ENCODE results near the gene EFNB2. TPM values are rescaled to one million over a fixed set of nuclear protein-coding genes. Genes with fewer than 3 reads are reported as not detected.

Gene EFNB2
- total and polyA plus RNA-seq, 4 donors = 7.3 to 35.0 (median 20.3) TPM

- no peak for DNase-seq
- H3K27ac ChIP-seq (ENCODE audit: low read depth in 1 of 2, low read length in 2 of 2) = no peak overlapping the region
- no peaks in the 10 kb centered on the region for H3K36me3 ChIP-seq (ENCODE audit: control insufficient read depth in 1 of 2, insufficient read depth in 2 of 2, low read length in 1 of 2)
- intact Hi-C loops (cut with DNase I) = no loop called here
- H3K9me3 ChIP-seq (ENCODE audit: control insufficient read depth, low read length) = no peaks in the 10 kb centered on the region
- peak overlapping the region; percentile 29 to 31 for H3K4me3 ChIP-seq (ENCODE audit: low read length in 2 of 2)
- no peak for ATAC-seq (ENCODE audit: low FRiP score)
- 33 to 36% methylated on average over 14 of the region's 14 CpGs for whole genome bisulfite sequencing, 2 donors
- H3K4me1 ChIP-seq (ENCODE audit: control insufficient read depth in 1 of 2, insufficient read depth in 2 of 2, low read length in 2 of 2) = peaks cover 0 to 3% of the 10 kb centered on the region in 2 donors
- H3K27me3 ChIP-seq (ENCODE audit: control insufficient read depth in 1 of 2, insufficient read depth in 2 of 2, low read length in 1 of 2) = no peaks in the 10 kb centered on the region
Observed at GRCh38 chr13:106490569-106491321, 44.7 kb downstream of the EFNB2 start.

- WGBS, 2 donors = 58 to 62% methylated on average over 7 of the region's 7 CpGs
- no peak overlapping the region for H3K4me3 ChIP-seq (ENCODE audit: low read length in 2 of 2)
- no peaks in the 10 kb centered on the region for H3K9me3 ChIP-seq (ENCODE audit: control insufficient read depth, low read length)
- no peak for ATAC-seq (ENCODE audit: low FRiP score)
- H3K4me1 ChIP-seq (ENCODE audit: control insufficient read depth in 1 of 2, insufficient read depth in 2 of 2, low read length in 2 of 2) = peaks cover 0 to 7% of the 10 kb centered on the region in 2 donors
- intact Hi-C loops (cut with DNase I) = no loop called here
- DNase-seq = no peak
- H3K27me3 ChIP-seq (ENCODE audit: control insufficient read depth in 1 of 2, insufficient read depth in 2 of 2, low read length in 1 of 2) = no peaks in the 10 kb centered on the region
- no peaks in the 10 kb centered on the region for H3K36me3 ChIP-seq (ENCODE audit: control insufficient read depth in 1 of 2, insufficient read depth in 2 of 2, low read length in 1 of 2)
- H3K27ac ChIP-seq (ENCODE audit: low read depth in 1 of 2, low read length in 2 of 2) = no peak overlapping the region
Observed at GRCh38 chr13:106489849-106490568, 45.5 kb downstream of the EFNB2 start.

- no peak for DNase-seq
- no peak for ATAC-seq (ENCODE audit: low FRiP score)
- Histone ChIP-seq H3K27me3 (ENCODE audit: control insufficient read depth in 1 of 2, insufficient read depth in 2 of 2, low read length in 1 of 2) (no peaks in the 10 kb centered on the region), H3K4me3 (ENCODE audit: low read length in 2 of 2) (no peak overlapping the region), H3K9me3 (ENCODE audit: control insufficient read depth, low read length) (no peaks in the 10 kb centered on the region), H3K4me1 (ENCODE audit: control insufficient read depth in 1 of 2, insufficient read depth in 2 of 2, low read length in 2 of 2) (peaks cover 0 to 8% of the 10 kb centered on the region in 2 donors), H3K27ac (ENCODE audit: low read depth in 1 of 2, low read length in 2 of 2) (no peak overlapping the region), H3K36me3 (ENCODE audit: control insufficient read depth in 1 of 2, insufficient read depth in 2 of 2, low read length in 1 of 2) (no peaks in the 10 kb centered on the region)
- intact Hi-C loops (cut with DNase I) = no loop called here
- 71 to 81% methylated on average over 2 of the region's 2 CpGs for WGBS, 2 donors
Observed at GRCh38 chr13:106488686-106489085, 46.8 kb downstream of the EFNB2 start.

GRCh38 chr13:106488076-106488475 is 47.4 kb downstream of the EFNB2 start:
- DNase-seq (no peak), ATAC-seq (ENCODE audit: low FRiP score) (no peak)
- 58 to 60% methylated on average over 8 of the region's 8 CpGs for WGBS, 2 donors
- no peaks in the 10 kb centered on the region for H3K27me3 ChIP-seq (ENCODE audit: control insufficient read depth in 1 of 2, insufficient read depth in 2 of 2, low read length in 1 of 2)
- intact Hi-C loops (cut with DNase I) = no loop called here
- no peaks in the 10 kb centered on the region for H3K36me3 ChIP-seq (ENCODE audit: control insufficient read depth in 1 of 2, insufficient read depth in 2 of 2, low read length in 1 of 2)
- no peaks in the 10 kb centered on the region for H3K9me3 ChIP-seq (ENCODE audit: control insufficient read depth, low read length)
- no peak overlapping the region for H3K4me3 ChIP-seq (ENCODE audit: low read length in 2 of 2)
- H3K27ac ChIP-seq (ENCODE audit: low read depth in 1 of 2, low read length in 2 of 2) = no peak overlapping the region
- peaks cover 0 to 9% of the 10 kb centered on the region in 2 donors for H3K4me1 ChIP-seq (ENCODE audit: control insufficient read depth in 1 of 2, insufficient read depth in 2 of 2, low read length in 2 of 2)

- intact Hi-C loops (cut with DNase I) = no loop called here
- ATAC-seq (ENCODE audit: low FRiP score) (no peak), DNase-seq (no peak)
- 88 to 92% methylated on average over 6 of the region's 6 CpGs for WGBS, 2 donors
- Histone ChIP-seq H3K27ac (ENCODE audit: low read depth in 1 of 2, low read length in 2 of 2) (no peak overlapping the region), H3K27me3 (ENCODE audit: control insufficient read depth in 1 of 2, insufficient read depth in 2 of 2, low read length in 1 of 2) (no peaks in the 10 kb centered on the region), H3K4me3 (ENCODE audit: low read length in 2 of 2) (no peak overlapping the region), H3K36me3 (ENCODE audit: control insufficient read depth in 1 of 2, insufficient read depth in 2 of 2, low read length in 1 of 2) (no peaks in the 10 kb centered on the region), H3K4me1 (ENCODE audit: control insufficient read depth in 1 of 2, insufficient read depth in 2 of 2, low read length in 2 of 2) (peaks cover 0 to 11% of the 10 kb centered on the region in 2 donors), H3K9me3 (ENCODE audit: control insufficient read depth, low read length) (peaks cover 3% of the 10 kb centered on the region)
Observed at GRCh38 chr13:106487129-106487528, 48.3 kb downstream of the EFNB2 start.

GRCh38 chr13:106486287-106486686 is 49.2 kb downstream of the EFNB2 start:
- Histone ChIP-seq H3K27me3 (ENCODE audit: control insufficient read depth in 1 of 2, insufficient read depth in 2 of 2, low read length in 1 of 2) (no peaks in the 10 kb centered on the region), H3K27ac (ENCODE audit: low read depth in 1 of 2, low read length in 2 of 2) (peak overlapping the region in 1 of 2 donors; percentile 99)
- no peak for ATAC-seq (ENCODE audit: low FRiP score)

GRCh38 chr13:106484537-106485193 is 50.8 kb downstream of the EFNB2 start:
- H3K27me3 ChIP-seq (ENCODE audit: control insufficient read depth in 1 of 2, insufficient read depth in 2 of 2, low read length in 1 of 2) = no peaks in the 10 kb centered on the region
- 0 to 1% methylated on average over 12 of the region's 12 CpGs for WGBS, 2 donors
- H3K36me3 ChIP-seq (ENCODE audit: control insufficient read depth in 1 of 2, insufficient read depth in 2 of 2, low read length in 1 of 2) = no peaks in the 10 kb centered on the region
- peaks cover 3% of the 10 kb centered on the region for H3K9me3 ChIP-seq (ENCODE audit: control insufficient read depth, low read length)
- H3K27ac ChIP-seq (ENCODE audit: low read depth in 1 of 2, low read length in 2 of 2) = peak overlapping the region; percentile 98 to 99
- intact Hi-C loops (cut with DNase I) = no loop called here
- ATAC-seq (ENCODE audit: low FRiP score) (peak; percentile 81), DNase-seq (peak in 1 of 2 donors; percentile 75)
- peaks cover 0 to 10% of the 10 kb centered on the region in 2 donors for H3K4me1 ChIP-seq (ENCODE audit: control insufficient read depth in 1 of 2, insufficient read depth in 2 of 2, low read length in 2 of 2)
- H3K4me3 ChIP-seq (ENCODE audit: low read length in 2 of 2) = peak overlapping the region in 1 of 2 donors; percentile 12

More at GRCh38 chr13:106486287-106486686, 49.2 kb downstream of the EFNB2 start:
- intact Hi-C loops (cut with DNase I) = no loop called here
- Histone ChIP-seq H3K4me3 (ENCODE audit: low read length in 2 of 2) (no peak overlapping the region), H3K4me1 (ENCODE audit: control insufficient read depth in 1 of 2, insufficient read depth in 2 of 2, low read length in 2 of 2) (peaks cover 0 to 11% of the 10 kb centered on the region in 2 donors), H3K9me3 (ENCODE audit: control insufficient read depth, low read length) (peaks cover 3% of the 10 kb centered on the region), H3K36me3 (ENCODE audit: control insufficient read depth in 1 of 2, insufficient read depth in 2 of 2, low read length in 1 of 2) (no peaks in the 10 kb centered on the region)
- 68 to 71% methylated on average over 2 of the region's 2 CpGs for WGBS, 2 donors
- no peak for DNase-seq

- DNase-seq (no peak), ATAC-seq (ENCODE audit: low FRiP score) (no peak)
- intact Hi-C loops (cut with DNase I) = no loop called here
- Histone ChIP-seq H3K36me3 (ENCODE audit: control insufficient read depth in 1 of 2, insufficient read depth in 2 of 2, low read length in 1 of 2) (no peaks in the 10 kb centered on the region), H3K27me3 (ENCODE audit: control insufficient read depth in 1 of 2, insufficient read depth in 2 of 2, low read length in 1 of 2) (no peaks in the 10 kb centered on the region), H3K27ac (ENCODE audit: low read depth in 1 of 2, low read length in 2 of 2) (peak overlapping the region; percentile 97 to 98), H3K4me1 (ENCODE audit: control insufficient read depth in 1 of 2, insufficient read depth in 2 of 2, low read length in 2 of 2) (peaks cover 0 to 10% of the 10 kb centered on the region in 2 donors), H3K4me3 (ENCODE audit: low read length in 2 of 2) (no peak overlapping the region), H3K9me3 (ENCODE audit: control insufficient read depth, low read length) (peaks cover 3% of the 10 kb centered on the region)
- WGBS, 2 donors = 27 to 28% methylated on average over 9 of the region's 9 CpGs
Observed at GRCh38 chr13:106484084-106484483, 51.4 kb downstream of the EFNB2 start.

Data from aorta (tissue), 5 donors.